WTC11 (cell line): Measurements from ENCODE around the gene ZNF280D. TPM values are rescaled to one million over a fixed set of nuclear protein-coding genes. Genes with fewer than 3 reads are reported as not detected.

ENCODE experiments used
- ATAC-seq: fragments of 200-7000 bp; cut with Tn5 transposase; 2 replicates; pipeline ENCODE4 v1.10.0; 2021; ENCODE audit warnings: mild to moderate bottlenecking, moderate library complexity
- CTCF ChIA-PET: fragments of 300-600 bp; sonication (Branson Sonifier 250); formaldehyde crosslinking; loops from one replicate; lab custom pipeline; 2021; ENCODE audit warnings: antibody characterized with exemption; lab: Charles Lee
- POLR2A ChIA-PET: fragments of 350-600 bp; sonication (Branson Sonifier 250); formaldehyde crosslinking; loops from one replicate; lab custom pipeline; 2021; ENCODE audit warnings: antibody characterized with exemption; lab: Charles Lee
- DNase-seq: peaks from one replicate; pipeline ENCODE4 v3.0.0; 2021; ENCODE audit warnings: low spot score
- H3K27ac Mint-ChIP-seq: 2 replicates; pipeline ENCODE4 v1.8.0; 2021; ENCODE audit warnings: mixed read lengths
- H3K27me3 Mint-ChIP-seq: 2 replicates; pipeline ENCODE4 v1.8.0; 2021; ENCODE audit warnings: low read depth, mild to moderate bottlenecking, moderate library complexity, mixed read lengths
- H3K36me3 Mint-ChIP-seq: 2 replicates; pipeline ENCODE4 v1.8.0; 2021; ENCODE audit warnings: mixed read lengths
- H3K4me1 Mint-ChIP-seq: 2 replicates; pipeline ENCODE4 v1.8.0; 2022; ENCODE audit warnings: mixed read lengths
- H3K4me3 Mint-ChIP-seq: 2 replicates; pipeline ENCODE4 v1.8.0; 2021; ENCODE audit warnings: mild to moderate bottlenecking, moderate library complexity, mixed read lengths
- H3K9me3 Mint-ChIP-seq: 2 replicates; pipeline ENCODE4 v1.8.0; 2021; ENCODE audit warnings: mixed read lengths
- E2F1 ChIP-seq: sonication (generic); formaldehyde crosslinking; IDR thresholded peaks from 2 replicates; pipeline ENCODE4 v1.8.0; 2022; ENCODE audit warnings: mild to moderate bottlenecking, missing genetic modification reagents
- EMX1 ChIP-seq: fragments of 250-450 bp; sonication (Bioruptor Pico); IDR thresholded peaks from 2 replicates; pipeline ENCODE4 v1.8.0; 2021; ENCODE audit warnings: mild to moderate bottlenecking
- GABPB1 ChIP-seq: sonication (generic); formaldehyde crosslinking; IDR thresholded peaks from 2 replicates; pipeline ENCODE4 v1.8.1; 2023; ENCODE audit warnings: mild to moderate bottlenecking, missing genetic modification reagents
- KAT7 ChIP-seq: sonication (generic); formaldehyde crosslinking; IDR thresholded peaks from 2 replicates; pipeline ENCODE4 v1.8.1; 2023; ENCODE audit warnings: missing genetic modification reagents, mild to moderate bottlenecking, borderline replicate concordance
- NFATC4 ChIP-seq: fragments of 250-450 bp; sonication (Bioruptor Pico); IDR thresholded peaks from 2 replicates; pipeline ENCODE4 v1.9.0; 2021; ENCODE audit warnings: mild to moderate bottlenecking
- NR1H2 ChIP-seq: sonication (generic); formaldehyde crosslinking; IDR thresholded peaks from 2 replicates; pipeline ENCODE4 v1.9.0; 2021; ENCODE audit warnings: mild to moderate bottlenecking, moderate library complexity, missing genetic modification reagents
- PRRX2 ChIP-seq: fragments of 250-450 bp; sonication (Bioruptor Pico); IDR thresholded peaks from 2 replicates; pipeline ENCODE4 v1.8.0; 2021; ENCODE audit warnings: mild to moderate bottlenecking
- TEAD1 ChIP-seq: sonication (generic); formaldehyde crosslinking; IDR thresholded peaks from 2 replicates; pipeline ENCODE4 v1.8.0; 2022; ENCODE audit warnings: mild to moderate bottlenecking, missing genetic modification reagents
- ZNF121 ChIP-seq: sonication (generic); formaldehyde crosslinking; IDR thresholded peaks from 2 replicates; pipeline ENCODE4 v1.8.0; 2023; ENCODE audit warnings: missing genetic modification reagents
- ZNF232 ChIP-seq: sonication (generic); formaldehyde crosslinking; IDR thresholded peaks from 2 replicates; pipeline ENCODE4 v1.8.0; 2022; ENCODE audit warnings: mild to moderate bottlenecking, missing genetic modification reagents
- ZNF317 ChIP-seq: sonication (generic); formaldehyde crosslinking; IDR thresholded peaks from 2 replicates; pipeline ENCODE4 v1.8.1; 2023; ENCODE audit warnings: low read depth, mild to moderate bottlenecking, moderate library complexity, missing genetic modification reagents, borderline replicate concordance
- ZNF416 ChIP-seq: fragments of 250-450 bp; sonication (Bioruptor Pico); IDR thresholded peaks from 2 replicates; pipeline ENCODE4 v1.9.0; 2021; ENCODE audit warnings: mild to moderate bottlenecking, inconsistent platforms
- total RNA-seq: library from RNA; stranded (reverse); gene quantifications from 3 replicates; pipeline ENCODE4 v1.2.3, GENCODE V29; 2021
- TF ChIP-seq, protein P1 (sequence below): sonication (generic); formaldehyde crosslinking; IDR thresholded peaks from 2 replicates; pipeline ENCODE4 v1.8.1; 2023; ENCODE audit warnings: mild to moderate bottlenecking, missing genetic modification reagents
- TF ChIP-seq, protein P2 (sequence below): sonication (generic); formaldehyde crosslinking; IDR thresholded peaks from 2 replicates; pipeline ENCODE4 v1.8.0; 2023; ENCODE audit warnings: missing genetic modification reagents, mild to moderate bottlenecking, borderline replicate concordance
- TF ChIP-seq, protein P3 (sequence below): fragments of 250-450 bp; sonication (Bioruptor Pico); IDR thresholded peaks from 2 replicates; pipeline ENCODE4 v1.9.0; 2021; ENCODE audit warnings: mild to moderate bottlenecking
- TF ChIP-seq, protein P4 (sequence below): sonication (generic); formaldehyde crosslinking; IDR thresholded peaks from 2 replicates; pipeline ENCODE4 v1.8.1; 2023; ENCODE audit warnings: mild to moderate bottlenecking, missing genetic modification reagents, moderate library complexity

ZNF280D gene
- total RNA-seq, 1 experiment from 2014 or later: 25.7 TPM

- ChIA-PET CTCF (no interaction called here), POLR2A (no interaction called here)
- Mint-ChIP-seq H3K27me3 (peaks cover 37% of the 10 kb centered on the region), H3K4me1 (peaks cover 15% of the 10 kb centered on the region), H3K27ac (no peak overlapping the region), H3K36me3 (peaks cover 5% of the 10 kb centered on the region; the same call in 1 of the 2 replicates), H3K9me3 (peaks cover 23% of the 10 kb centered on the region), H3K4me3 (no peak overlapping the region)
- no peak for TF ChIP-seq TEAD1 (CRISPR knock-in tag)
- TF ChIP-seq E2F1 (CRISPR knock-in tag): no peak
- TF ChIP-seq ZNF121 (CRISPR knock-in tag): peak; percentile 69; the same call in 1 of the 2 replicates
- no peak for ATAC-seq
- DNase-seq: no peak
Measured at GRCh38 chr15:56776839-56777238, 43.5 kb upstream of the ZNF280D start.

- ATAC-seq: no peak
- H3K36me3 Mint-ChIP-seq: peaks cover 5% of the 10 kb centered on the region; the same call in 1 of the 2 replicates
Measured at GRCh38 chr15:56775641-56776040, 42.3 kb upstream of the ZNF280D start.

DNA sequence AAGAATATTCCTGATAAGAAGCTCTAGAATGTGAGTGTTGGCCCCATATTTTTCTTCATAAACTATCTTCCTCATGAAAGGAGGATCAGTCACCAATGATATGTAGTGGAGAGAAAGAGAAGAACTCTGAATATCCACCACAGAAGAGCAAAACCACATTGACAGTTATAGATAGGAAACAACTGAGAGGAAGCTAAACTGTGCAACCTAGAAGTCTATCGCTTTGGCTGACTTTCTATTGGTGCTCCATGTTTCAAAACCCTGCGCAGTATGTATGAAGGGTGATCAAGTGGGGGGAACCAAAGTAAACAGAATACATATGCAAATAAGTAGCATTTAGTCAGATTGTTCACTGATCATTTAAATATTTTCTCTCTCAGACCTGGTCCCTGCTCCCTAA, 41.0 kb upstream of the ZNF280D start:
- peaks cover 15% of the 10 kb centered on the region for H3K9me3 Mint-ChIP-seq
- CTCF ChIA-PET: no interaction called here
- POLR2A ChIA-PET: no interaction called here
- ATAC-seq (no peak), DNase-seq (no peak)
- H3K27ac Mint-ChIP-seq: no peak overlapping the region
- no peak for TF ChIP-seq PRRX2 (CRISPR knock-in tag)
- TF ChIP-seq, protein P1, sequence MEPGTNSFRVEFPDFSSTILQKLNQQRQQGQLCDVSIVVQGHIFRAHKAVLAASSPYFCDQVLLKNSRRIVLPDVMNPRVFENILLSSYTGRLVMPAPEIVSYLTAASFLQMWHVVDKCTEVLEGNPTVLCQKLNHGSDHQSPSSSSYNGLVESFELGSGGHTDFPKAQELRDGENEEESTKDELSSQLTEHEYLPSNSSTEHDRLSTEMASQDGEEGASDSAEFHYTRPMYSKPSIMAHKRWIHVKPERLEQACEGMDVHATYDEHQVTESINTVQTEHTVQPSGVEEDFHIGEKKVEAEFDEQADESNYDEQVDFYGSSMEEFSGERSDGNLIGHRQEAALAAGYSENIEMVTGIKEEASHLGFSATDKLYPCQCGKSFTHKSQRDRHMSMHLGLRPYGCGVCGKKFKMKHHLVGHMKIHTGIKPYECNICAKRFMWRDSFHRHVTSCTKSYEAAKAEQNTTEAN (CRISPR knock-in tag): no peak
- TF ChIP-seq, protein P2, sequence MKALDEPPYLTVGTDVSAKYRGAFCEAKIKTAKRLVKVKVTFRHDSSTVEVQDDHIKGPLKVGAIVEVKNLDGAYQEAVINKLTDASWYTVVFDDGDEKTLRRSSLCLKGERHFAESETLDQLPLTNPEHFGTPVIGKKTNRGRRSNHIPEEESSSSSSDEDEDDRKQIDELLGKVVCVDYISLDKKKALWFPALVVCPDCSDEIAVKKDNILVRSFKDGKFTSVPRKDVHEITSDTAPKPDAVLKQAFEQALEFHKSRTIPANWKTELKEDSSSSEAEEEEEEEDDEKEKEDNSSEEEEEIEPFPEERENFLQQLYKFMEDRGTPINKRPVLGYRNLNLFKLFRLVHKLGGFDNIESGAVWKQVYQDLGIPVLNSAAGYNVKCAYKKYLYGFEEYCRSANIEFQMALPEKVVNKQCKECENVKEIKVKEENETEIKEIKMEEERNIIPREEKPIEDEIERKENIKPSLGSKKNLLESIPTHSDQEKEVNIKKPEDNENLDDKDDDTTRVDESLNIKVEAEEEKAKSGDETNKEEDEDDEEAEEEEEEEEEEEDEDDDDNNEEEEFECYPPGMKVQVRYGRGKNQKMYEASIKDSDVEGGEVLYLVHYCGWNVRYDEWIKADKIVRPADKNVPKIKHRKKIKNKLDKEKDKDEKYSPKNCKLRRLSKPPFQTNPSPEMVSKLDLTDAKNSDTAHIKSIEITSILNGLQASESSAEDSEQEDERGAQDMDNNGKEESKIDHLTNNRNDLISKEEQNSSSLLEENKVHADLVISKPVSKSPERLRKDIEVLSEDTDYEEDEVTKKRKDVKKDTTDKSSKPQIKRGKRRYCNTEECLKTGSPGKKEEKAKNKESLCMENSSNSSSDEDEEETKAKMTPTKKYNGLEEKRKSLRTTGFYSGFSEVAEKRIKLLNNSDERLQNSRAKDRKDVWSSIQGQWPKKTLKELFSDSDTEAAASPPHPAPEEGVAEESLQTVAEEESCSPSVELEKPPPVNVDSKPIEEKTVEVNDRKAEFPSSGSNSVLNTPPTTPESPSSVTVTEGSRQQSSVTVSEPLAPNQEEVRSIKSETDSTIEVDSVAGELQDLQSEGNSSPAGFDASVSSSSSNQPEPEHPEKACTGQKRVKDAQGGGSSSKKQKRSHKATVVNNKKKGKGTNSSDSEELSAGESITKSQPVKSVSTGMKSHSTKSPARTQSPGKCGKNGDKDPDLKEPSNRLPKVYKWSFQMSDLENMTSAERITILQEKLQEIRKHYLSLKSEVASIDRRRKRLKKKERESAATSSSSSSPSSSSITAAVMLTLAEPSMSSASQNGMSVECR (CRISPR knock-in tag): no peak
- peaks cover 15% of the 10 kb centered on the region for H3K4me1 Mint-ChIP-seq
- peaks cover 5% of the 10 kb centered on the region; the same call in 1 of the 2 replicates for H3K36me3 Mint-ChIP-seq
- peaks cover 49% of the 10 kb centered on the region for H3K27me3 Mint-ChIP-seq
- no peak overlapping the region for H3K4me3 Mint-ChIP-seq

More at GRCh38 chr15:56775641-56776040, 42.3 kb upstream of the ZNF280D start:
- Mint-ChIP-seq H3K9me3 (peaks cover 22% of the 10 kb centered on the region), H3K27ac (no peak overlapping the region), H3K4me1 (peaks cover 15% of the 10 kb centered on the region), H3K27me3 (peaks cover 49% of the 10 kb centered on the region), H3K4me3 (no peak overlapping the region)
- DNase-seq: no peak
- ChIA-PET POLR2A (no interaction called here), CTCF (interaction anchor here (0.9 kb wide), 1 partner anchor 531 kb away, joined by 3 read pairs; no protein-coding TSS in a partner anchor)
- no peak for TF ChIP-seq NR1H2 (CRISPR knock-in tag)
- TF ChIP-seq EMX1 (CRISPR knock-in tag): no peak
- no peak for TF ChIP-seq KAT7 (CRISPR knock-in tag)
- TF ChIP-seq ZNF416 (CRISPR knock-in tag): no peak
- no peak for TF ChIP-seq GABPB1 (CRISPR knock-in tag)
- TF ChIP-seq NFATC4 (CRISPR knock-in tag): no peak
- TF ChIP-seq, protein P3, sequence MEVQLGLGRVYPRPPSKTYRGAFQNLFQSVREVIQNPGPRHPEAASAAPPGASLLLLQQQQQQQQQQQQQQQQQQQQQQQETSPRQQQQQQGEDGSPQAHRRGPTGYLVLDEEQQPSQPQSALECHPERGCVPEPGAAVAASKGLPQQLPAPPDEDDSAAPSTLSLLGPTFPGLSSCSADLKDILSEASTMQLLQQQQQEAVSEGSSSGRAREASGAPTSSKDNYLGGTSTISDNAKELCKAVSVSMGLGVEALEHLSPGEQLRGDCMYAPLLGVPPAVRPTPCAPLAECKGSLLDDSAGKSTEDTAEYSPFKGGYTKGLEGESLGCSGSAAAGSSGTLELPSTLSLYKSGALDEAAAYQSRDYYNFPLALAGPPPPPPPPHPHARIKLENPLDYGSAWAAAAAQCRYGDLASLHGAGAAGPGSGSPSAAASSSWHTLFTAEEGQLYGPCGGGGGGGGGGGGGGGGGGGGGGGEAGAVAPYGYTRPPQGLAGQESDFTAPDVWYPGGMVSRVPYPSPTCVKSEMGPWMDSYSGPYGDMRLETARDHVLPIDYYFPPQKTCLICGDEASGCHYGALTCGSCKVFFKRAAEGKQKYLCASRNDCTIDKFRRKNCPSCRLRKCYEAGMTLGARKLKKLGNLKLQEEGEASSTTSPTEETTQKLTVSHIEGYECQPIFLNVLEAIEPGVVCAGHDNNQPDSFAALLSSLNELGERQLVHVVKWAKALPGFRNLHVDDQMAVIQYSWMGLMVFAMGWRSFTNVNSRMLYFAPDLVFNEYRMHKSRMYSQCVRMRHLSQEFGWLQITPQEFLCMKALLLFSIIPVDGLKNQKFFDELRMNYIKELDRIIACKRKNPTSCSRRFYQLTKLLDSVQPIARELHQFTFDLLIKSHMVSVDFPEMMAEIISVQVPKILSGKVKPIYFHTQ (CRISPR knock-in tag): no peak
- TF ChIP-seq ZNF232 (CRISPR knock-in tag): no peak
- TF ChIP-seq ZNF317 (CRISPR knock-in tag): no peak
- TF ChIP-seq, protein P4, sequence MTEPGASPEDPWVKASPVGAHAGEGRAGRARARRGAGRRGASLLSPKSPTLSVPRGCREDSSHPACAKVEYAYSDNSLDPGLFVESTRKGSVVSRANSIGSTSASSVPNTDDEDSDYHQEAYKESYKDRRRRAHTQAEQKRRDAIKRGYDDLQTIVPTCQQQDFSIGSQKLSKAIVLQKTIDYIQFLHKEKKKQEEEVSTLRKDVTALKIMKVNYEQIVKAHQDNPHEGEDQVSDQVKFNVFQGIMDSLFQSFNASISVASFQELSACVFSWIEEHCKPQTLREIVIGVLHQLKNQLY (CRISPR knock-in tag): no peak
- TF ChIP-seq, protein P2 (CRISPR knock-in tag): no peak
